ENCODE results near the gene RP2.

The RP2 gene

GRCh38 chrX:46876901-46877300, 40.1 kb downstream of the RP2 start:
- no peak for DNase-seq (ENCODE audit: low spot score in 2 of 2)
- Mint-ChIP-seq H3K36me3 (peaks cover 6% of the 10 kb centered on the region), H3K4me3 (no peak overlapping the region), H3K27ac (no peak overlapping the region), H3K9me3 (no peaks in the 10 kb centered on the region), H3K4me1 (no peaks in the 10 kb centered on the region)
- no peak for ATAC-seq

GRCh38 chrX:46882266-46882665, 45.4 kb downstream of the RP2 start:
- H3K9me3 Mint-ChIP-seq: no peaks in the 10 kb centered on the region
- no peak overlapping the region for H3K4me3 Mint-ChIP-seq
- no peaks in the 10 kb centered on the region for H3K36me3 Mint-ChIP-seq
- no peaks in the 10 kb centered on the region for H3K4me1 Mint-ChIP-seq
- DNase-seq (ENCODE audit: low spot score in 2 of 2) (no peak), ATAC-seq (no peak)
- no peak overlapping the region for H3K27ac Mint-ChIP-seq

- no peak overlapping the region for H3K4me3 Mint-ChIP-seq
- DNase-seq (ENCODE audit: low spot score in 2 of 2) (no peak), ATAC-seq (no peak)
- H3K4me1 Mint-ChIP-seq: no peaks in the 10 kb centered on the region
- H3K9me3 Mint-ChIP-seq: no peaks in the 10 kb centered on the region
- H3K27ac Mint-ChIP-seq: no peak overlapping the region
- peaks cover 7% of the 10 kb centered on the region for H3K36me3 Mint-ChIP-seq
These were observed 48.0 kb downstream of the RP2 start for GRCh38 chrX:46884799-46885198.

GRCh38 chrX:46898207-46898606, 61.4 kb downstream of the RP2 start:
- H3K27ac Mint-ChIP-seq: no peak overlapping the region
- ATAC-seq: no peak
- H3K36me3 Mint-ChIP-seq: no peaks in the 10 kb centered on the region
- H3K4me3 Mint-ChIP-seq: no peak overlapping the region
- H3K9me3 Mint-ChIP-seq: no peaks in the 10 kb centered on the region
- no peak for DNase-seq (ENCODE audit: low spot score in 2 of 2)
- no peaks in the 10 kb centered on the region for H3K4me1 Mint-ChIP-seq

- Mint-ChIP-seq H3K4me1 (no peaks in the 10 kb centered on the region), H3K36me3 (no peaks in the 10 kb centered on the region), H3K4me3 (peak overlapping the region; percentile 59), H3K27ac (no peak overlapping the region), H3K9me3 (no peaks in the 10 kb centered on the region)
- ATAC-seq (peak; percentile 99), DNase-seq (ENCODE audit: low spot score in 2 of 2) (peak; percentile 20 to 58)
These were observed 66.8 kb downstream of the RP2 start for GRCh38 chrX:46903458-46904242.

- DNase-seq (ENCODE audit: low spot score in 2 of 2) (no peak), ATAC-seq (no peak)
- Mint-ChIP-seq H3K27ac (no peak overlapping the region), H3K9me3 (no peaks in the 10 kb centered on the region), H3K4me1 (no peaks in the 10 kb centered on the region), H3K36me3 (no peaks in the 10 kb centered on the region), H3K4me3 (no peak overlapping the region)
These were observed 67.8 kb downstream of the RP2 start for GRCh38 chrX:46904626-46905025.

GRCh38 chrX:46910415-46910814, 73.6 kb downstream of the RP2 start:
- Mint-ChIP-seq H3K9me3 (no peaks in the 10 kb centered on the region), H3K36me3 (no peaks in the 10 kb centered on the region), H3K4me3 (no peak overlapping the region), H3K4me1 (peaks cover 8% of the 10 kb centered on the region), H3K27ac (no peak overlapping the region)
- ATAC-seq (no peak), DNase-seq (ENCODE audit: low spot score in 2 of 2) (no peak)

GRCh38 chrX:46912098-46912602, 75.3 kb downstream of the RP2 start, which contains the start of gene JADE3:
TSS of gene JADE3 (plus strand) at chrX:46912421. CDS start at chrX:46984895, 72,474 bp downstream.
- H3K4me1 Mint-ChIP-seq: peaks cover 8% of the 10 kb centered on the region
- no peaks in the 10 kb centered on the region for H3K9me3 Mint-ChIP-seq
- ATAC-seq: peak; percentile 58
- H3K36me3 Mint-ChIP-seq: no peaks in the 10 kb centered on the region
- peak; percentile 5 to 49 for DNase-seq (ENCODE audit: low spot score in 2 of 2)
- no peak within 1 kb of the TSS for H3K27ac Mint-ChIP-seq
- H3K4me3 Mint-ChIP-seq: peak within 1 kb of the TSS; percentile 58

- peaks cover 8% of the 10 kb centered on the region for H3K4me1 Mint-ChIP-seq
- no peak overlapping the region for H3K27ac Mint-ChIP-seq
- H3K36me3 Mint-ChIP-seq: no peaks in the 10 kb centered on the region
- H3K9me3 Mint-ChIP-seq: no peaks in the 10 kb centered on the region
- DNase-seq (ENCODE audit: low spot score in 2 of 2) (peak; percentile 8 to 51), ATAC-seq (peak; percentile 71)
- H3K4me3 Mint-ChIP-seq: peak overlapping the region; percentile 58
These were observed 76.0 kb downstream of the RP2 start for GRCh38 chrX:46912603-46913491.

- H3K27ac Mint-ChIP-seq: no peak overlapping the region
- H3K4me3 Mint-ChIP-seq: peak overlapping the region; percentile 58
- ATAC-seq (no peak), DNase-seq (ENCODE audit: low spot score in 2 of 2) (no peak)
- H3K36me3 Mint-ChIP-seq: no peaks in the 10 kb centered on the region
- no peaks in the 10 kb centered on the region for H3K9me3 Mint-ChIP-seq
- peaks cover 8% of the 10 kb centered on the region for H3K4me1 Mint-ChIP-seq
These were observed 76.8 kb downstream of the RP2 start for GRCh38 chrX:46913667-46914066.

- Mint-ChIP-seq H3K27ac (no peak overlapping the region), H3K9me3 (peaks cover 2% of the 10 kb centered on the region), H3K4me1 (peaks cover 8% of the 10 kb centered on the region), H3K36me3 (no peaks in the 10 kb centered on the region), H3K4me3 (no peak overlapping the region)
- DNase-seq (ENCODE audit: low spot score in 2 of 2) (no peak), ATAC-seq (no peak)
These were observed 79.4 kb downstream of the RP2 start for GRCh38 chrX:46916273-46916672.

- Mint-ChIP-seq H3K9me3 (peaks cover 2% of the 10 kb centered on the region), H3K27ac (no peak overlapping the region), H3K36me3 (no peaks in the 10 kb centered on the region), H3K4me3 (no peak overlapping the region), H3K4me1 (peaks cover 8% of the 10 kb centered on the region)
- no peak for ATAC-seq
- DNase-seq (ENCODE audit: low spot score in 2 of 2): no peak
These were observed 80.8 kb downstream of the RP2 start for GRCh38 chrX:46917622-46918021.

- Mint-ChIP-seq H3K4me3 (no peak overlapping the region), H3K27ac (no peak overlapping the region), H3K9me3 (peaks cover 2% of the 10 kb centered on the region), H3K4me1 (peaks cover 8% of the 10 kb centered on the region), H3K36me3 (no peaks in the 10 kb centered on the region)
- no peak for DNase-seq (ENCODE audit: low spot score in 2 of 2)
- ATAC-seq: no peak
These were observed 81.6 kb downstream of the RP2 start for GRCh38 chrX:46918434-46918833.

GRCh38 chrX:46920235-46920634, 83.4 kb downstream of the RP2 start:
- Mint-ChIP-seq H3K4me3 (no peak overlapping the region), H3K36me3 (no peaks in the 10 kb centered on the region), H3K9me3 (peaks cover 2% of the 10 kb centered on the region), H3K27ac (no peak overlapping the region), H3K4me1 (no peaks in the 10 kb centered on the region)
- DNase-seq (ENCODE audit: low spot score in 2 of 2): no peak
- no peak for ATAC-seq

GRCh38 chrX:46922611-46923010, 85.8 kb downstream of the RP2 start:
- H3K9me3 Mint-ChIP-seq: peaks cover 2% of the 10 kb centered on the region
- no peak overlapping the region for H3K4me3 Mint-ChIP-seq
- no peaks in the 10 kb centered on the region for H3K4me1 Mint-ChIP-seq
- H3K36me3 Mint-ChIP-seq: no peaks in the 10 kb centered on the region
- no peak overlapping the region for H3K27ac Mint-ChIP-seq
- no peak for DNase-seq (ENCODE audit: low spot score in 2 of 2)
- no peak for ATAC-seq

Measured in stimulated activated effector memory CD8-positive, alpha-beta T cell treated with anti-CD3 and anti-CD28 coated beads, Interleukin-12 subunit alpha, Interleukin-12 subunit beta, amount 100 ng/mL, for 72 hours (primary cell).